T follicular helper cell (primary cell): ENCODE data around the gene CEP112.

Experiments
- DNase-seq: peaks from one replicate; pipeline ENCODE4 v3.0.0-alpha.2; 2020; ENCODE audit warnings: low read depth

Gene CEP112

DNA sequence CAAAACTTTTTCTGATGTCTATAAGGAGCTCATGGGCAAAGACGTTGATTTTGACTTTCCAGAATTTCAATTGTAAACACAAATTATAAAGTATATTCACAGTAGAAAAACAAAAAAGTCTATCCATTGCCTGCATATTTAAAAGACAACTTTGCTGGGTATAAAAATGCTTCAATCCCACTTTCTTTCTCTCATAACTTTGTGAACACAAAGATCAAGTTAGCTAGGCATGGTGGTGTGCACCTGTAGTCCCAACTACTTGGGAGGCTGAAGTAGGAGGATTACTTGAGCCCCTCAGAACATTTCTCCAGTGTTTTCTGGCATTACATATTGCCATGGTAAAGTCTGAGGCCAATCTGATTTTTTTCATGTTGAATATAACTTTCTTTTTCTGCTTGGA, 547.4 kb downstream of the CEP112 start:
- DNase-seq: no peak

DNA sequence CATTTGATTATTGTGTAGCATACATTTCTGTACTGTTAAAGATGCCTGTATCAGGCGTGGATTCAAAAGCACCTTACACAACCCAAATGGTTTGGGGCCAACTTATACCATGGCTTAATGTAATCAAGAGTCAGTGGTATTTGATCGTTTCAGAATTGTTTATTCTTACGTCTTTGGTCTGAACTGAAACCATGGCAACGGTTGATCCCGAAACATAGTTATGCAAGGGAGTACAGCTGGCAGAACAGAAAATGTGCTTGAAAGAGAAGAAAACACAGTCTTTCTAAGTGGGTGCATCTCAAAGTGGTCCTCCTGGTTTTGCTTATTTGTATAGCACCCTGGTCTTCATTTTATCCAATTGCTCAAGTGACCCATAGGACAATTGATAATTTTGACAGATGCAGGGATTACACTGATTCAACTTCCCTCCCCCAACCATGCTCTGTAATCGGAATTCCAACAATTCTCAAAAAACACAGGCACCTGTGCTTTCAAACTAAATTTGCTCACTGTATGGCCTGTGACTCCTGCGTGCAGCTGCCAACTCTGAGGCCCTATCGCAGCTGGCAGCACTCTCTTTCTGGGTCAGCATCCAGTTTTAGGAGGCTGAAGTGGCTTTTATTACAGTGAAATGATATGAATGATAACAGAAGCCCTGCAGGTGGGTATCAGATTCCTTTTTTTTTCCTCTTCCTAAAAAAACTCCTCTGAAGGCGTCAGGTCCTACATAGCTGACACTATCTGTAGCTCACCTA, 553.5 kb downstream of the CEP112 start:
- no peak for DNase-seq

DNA sequence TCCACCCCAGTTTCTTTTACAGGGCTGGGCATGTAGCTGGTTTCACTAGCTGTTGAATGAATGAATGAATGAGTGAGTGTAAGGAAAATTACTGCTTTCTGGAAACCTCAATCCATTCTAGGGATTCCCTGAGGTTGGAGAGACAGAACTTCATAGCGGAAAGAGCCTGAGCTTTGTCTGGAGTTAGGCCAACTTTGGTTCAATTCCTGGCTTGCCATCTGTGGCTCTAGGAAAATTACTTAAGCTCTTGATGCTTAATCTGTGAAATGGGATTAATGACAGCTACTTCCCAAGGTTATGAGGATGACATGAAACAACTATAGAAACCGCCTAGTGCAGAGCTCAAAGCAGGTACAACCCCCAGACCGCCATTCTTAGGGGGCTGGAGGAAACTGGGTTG, 554.1 kb downstream of the CEP112 start:
- DNase-seq: no peak

DNA sequence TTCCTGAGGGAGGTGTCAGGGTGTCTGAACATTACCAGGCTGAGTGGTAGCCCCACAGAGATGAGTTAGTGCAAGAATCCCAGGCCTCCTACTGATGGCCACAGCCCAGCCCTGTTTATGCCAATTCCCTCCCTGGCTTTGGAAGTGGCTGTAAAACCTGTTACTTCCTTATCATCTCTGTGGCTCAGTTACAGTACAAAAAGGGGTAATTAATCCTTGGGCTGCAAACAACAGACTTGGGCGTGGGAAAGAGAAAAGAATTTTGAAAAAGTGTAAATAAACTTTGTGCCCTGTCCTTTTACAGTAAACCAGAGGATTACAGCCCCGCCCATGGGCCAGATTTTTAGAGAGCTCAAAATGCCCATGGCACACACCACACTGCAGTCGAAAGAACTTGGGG, 557.4 kb downstream of the CEP112 start:
- DNase-seq: no peak

DNA sequence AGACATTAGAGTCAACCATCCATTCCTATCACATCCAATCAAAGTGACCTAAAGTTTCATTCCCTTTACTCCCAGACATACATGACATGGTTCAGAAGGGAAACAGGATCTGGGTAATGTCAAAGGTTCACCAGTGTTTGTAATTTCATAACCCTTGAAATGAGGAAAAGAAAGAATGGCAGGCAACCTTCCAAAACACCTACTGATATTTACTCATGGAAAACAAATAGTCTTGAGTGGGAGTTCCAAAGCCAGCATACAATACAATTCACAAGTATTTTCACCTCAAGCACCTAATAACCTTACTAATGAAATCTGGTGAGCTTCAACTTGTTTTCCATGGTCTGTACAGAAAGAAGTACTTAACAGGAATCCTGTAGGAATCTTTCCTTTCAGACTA, 557.9 kb downstream of the CEP112 start:
- no peak for DNase-seq

DNA sequence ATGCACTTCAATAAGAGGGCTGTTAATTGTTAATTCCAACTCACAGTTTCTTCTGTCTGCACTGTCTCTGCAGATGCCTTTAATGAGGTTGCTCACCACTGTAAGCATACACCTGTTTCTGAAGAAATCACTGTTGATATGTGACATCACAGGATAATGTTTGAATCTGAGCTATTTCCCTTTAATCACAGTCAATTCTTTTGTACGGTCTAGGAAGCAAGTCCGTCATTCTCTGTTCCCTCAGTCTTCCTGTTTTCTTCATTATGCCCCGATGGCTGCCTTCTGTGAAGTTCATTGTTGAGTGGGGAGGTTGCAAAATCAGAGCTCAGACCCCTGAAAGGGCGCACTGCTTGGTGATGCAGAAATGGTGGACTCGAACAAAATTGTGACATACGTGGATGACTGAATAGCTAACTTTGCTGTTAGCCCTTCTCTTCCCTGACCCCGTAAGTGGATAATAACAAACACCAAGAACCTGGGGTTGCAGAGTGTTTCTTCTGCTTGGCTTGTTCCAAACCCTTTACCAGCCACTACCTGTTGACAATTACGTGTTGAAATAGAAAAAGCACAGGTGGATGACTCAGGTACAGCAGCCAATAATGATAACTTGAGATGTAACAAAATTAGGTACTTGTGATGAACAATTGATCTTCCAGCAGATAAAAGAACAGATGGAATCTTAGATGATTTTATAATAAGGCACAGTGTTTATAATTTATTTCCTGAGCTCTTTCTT, 558.6 kb downstream of the CEP112 start:
- no peak for DNase-seq

DNA sequence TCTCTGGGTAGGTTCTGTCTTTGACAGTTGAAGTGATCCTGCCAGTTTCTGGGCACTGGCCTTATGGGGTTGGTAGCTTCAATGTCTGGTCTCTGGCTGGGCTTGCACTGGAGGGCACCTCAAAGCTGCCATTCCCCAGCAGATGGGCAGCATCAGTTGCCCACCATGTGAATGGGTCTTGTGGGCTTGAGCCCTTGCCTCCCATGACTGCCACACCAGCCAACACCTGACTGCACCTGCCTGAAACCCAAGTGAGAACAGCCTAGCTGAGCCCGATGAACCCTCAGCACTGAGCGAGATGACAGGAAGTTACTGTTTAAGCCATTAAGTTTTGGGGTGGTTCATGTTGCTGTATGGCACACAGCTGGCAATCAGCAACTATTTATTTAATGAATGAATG, 561.4 kb downstream of the CEP112 start:
- DNase-seq: no peak

DNA sequence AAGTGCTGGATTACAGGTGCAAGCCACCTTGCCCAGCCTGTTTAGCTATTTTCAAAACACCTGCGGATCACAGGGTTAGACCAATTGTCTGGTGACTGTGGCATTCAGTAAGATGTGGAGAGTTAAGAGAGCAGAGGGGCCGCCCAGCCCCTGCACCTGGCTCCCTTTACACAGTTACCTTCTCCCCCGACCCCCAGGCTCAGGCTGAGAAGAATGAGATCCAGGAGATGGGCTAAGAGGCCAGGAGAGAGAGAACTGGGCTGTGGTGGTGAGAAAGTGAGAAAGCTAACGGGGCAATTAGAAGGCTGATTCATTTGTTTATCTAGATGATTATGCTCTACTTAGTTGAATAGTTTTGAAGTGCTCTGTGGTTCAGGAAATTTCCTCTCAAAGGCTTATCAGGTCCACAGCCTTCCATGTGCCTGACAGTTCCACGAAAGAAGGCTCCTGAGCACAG, 562.7 kb downstream of the CEP112 start:
- no peak for DNase-seq

DNA sequence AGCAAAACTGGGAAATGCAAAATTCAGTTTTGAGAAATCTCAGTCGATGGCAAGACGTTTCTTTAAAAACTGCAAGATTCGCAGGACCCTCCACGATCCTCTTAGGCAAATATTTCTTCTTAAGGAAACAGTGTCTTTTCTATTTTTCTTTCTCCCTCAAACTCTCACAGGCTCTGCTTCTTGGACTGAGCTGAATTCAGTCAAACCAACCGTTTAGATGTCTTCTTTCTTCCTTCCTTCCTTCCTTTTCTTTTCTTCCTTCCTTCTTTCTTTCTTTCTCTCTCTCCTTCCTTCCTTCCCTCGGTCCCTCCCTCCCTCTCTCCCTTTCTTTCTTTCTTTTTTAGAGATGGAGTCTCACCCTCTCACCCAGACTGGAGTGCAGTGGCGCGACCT, 563.3 kb downstream of the CEP112 start:
- no peak for DNase-seq

DNA sequence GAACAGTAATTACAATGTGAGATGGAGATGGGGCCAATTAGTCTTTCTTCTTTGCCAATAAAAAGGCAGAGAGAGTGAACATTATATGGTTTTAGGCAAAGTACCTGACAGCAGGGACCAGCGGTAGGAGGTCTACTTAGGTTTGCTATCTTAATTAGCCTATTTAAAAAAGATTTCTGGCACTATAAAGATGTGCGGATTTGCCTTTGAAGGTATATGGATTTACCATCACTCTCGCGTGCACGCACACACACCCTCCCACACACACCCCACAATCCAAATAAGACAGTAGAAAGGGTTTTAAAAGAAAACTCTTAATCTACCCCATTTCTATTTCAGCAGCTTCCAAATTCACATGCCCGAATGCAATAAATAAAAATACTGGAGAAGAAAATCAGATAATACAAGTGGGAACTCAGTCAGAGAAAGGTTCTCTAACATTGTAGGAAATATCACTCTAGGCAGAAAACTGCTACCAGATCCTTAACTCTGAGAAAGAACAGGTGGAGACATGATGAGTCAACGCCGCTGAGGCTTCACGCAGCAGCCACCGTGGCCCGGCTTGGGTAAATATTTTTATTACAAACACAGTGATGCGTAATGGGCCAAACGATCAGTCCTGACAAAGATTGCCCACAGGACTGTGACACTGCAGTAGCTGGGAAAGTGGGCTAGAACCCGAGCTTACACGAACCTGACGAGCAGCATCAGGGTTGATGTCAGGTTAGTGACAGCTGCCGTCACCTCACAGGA, 563.9 kb downstream of the CEP112 start:
- no peak for DNase-seq

DNA sequence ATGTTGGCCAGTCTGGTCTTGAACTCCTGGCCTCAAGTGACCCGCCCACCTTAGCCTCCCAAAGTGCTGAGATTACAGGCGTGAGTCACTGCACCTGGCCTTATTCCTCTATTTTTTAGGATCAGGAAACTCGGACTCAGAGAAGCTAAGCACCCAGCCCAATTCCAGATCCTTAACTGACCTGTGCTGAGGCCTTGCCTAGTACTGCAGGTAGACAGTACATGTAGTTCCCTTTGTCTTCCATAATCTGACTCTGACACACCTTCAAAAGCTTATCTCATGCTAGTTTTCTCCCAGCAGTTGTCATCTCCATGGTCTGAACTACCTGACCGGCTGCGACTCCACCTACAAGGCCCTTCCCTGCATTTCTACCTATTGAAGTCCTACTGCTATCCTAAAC, 564.8 kb downstream of the CEP112 start:
- DNase-seq: no peak

DNA sequence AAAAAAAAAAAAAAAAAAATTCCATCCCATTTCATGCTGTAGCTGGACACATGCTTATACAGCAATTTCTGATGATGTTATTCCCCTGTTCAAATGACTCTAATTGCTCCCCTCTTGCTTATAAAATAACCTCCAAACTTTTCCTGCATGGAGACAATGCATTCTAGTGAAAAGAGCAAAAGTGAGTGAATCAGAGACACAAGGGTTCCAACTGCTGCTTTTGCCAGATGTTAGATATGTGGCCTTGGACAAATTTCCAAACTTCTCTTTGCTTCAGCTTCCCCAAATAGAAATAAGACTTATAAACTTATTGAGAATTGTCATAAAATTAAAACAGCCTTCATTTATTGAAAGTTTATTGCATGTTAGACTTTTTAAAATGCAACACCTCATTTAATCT, 565.5 kb downstream of the CEP112 start:
- DNase-seq: no peak

DNA sequence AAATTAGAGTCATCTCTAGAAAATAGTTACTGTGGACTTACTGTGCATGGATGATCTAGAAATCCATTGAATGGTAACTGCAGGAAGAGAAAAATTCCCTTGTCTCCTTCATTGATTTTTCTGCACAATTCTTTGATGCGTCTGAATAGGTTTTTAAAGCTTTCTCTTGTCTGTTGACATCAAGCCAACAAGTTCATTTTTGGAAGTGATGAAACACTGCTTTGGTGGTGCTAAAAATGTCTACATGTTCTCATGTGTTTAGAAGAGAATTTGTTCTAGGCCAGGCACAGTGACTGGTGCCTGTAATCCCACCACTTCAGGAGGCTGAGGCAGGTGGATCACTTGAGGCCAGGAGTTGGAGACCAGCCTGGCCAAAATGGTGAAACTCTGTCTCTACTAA, 573.4 kb downstream of the CEP112 start:
- DNase-seq: no peak

DNA sequence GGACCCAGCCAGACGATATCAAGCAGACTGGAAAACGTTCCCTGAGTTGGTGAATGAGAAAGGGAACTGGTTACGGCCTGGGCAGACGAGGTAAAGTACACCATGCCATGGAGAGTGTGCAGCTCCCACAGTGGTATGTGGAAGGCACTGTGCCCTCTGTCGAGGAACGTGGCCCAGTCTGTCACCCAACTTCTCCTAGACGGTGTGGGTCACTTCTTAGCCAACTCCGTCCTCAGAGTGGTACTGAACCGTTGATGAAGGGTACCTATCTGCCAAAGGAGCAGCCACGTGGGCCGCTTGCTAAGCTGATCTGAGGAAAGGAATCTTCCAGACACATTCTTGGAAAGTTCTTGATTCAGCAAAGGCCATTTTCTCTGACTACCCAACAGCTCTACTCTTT, 574.4 kb downstream of the CEP112 start:
- DNase-seq: no peak

DNA sequence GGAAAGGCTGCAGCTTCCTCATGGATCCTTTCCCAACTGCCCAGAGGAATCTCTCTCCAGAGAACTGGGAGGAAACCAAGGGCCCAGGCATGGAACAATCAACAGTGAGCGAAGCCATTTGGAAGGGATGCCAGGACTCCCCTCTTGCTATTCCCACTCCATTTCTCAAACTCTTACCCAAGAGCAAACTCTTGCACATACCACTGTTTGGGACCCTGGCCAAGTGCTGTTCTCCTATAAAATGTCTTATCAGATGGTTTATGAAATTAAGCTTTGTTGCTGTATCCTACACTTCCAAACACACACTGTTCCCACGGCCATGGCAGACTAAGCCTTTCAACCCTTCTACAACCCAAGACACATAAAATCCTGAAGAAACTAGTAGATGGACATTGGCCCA, 582.2 kb downstream of the CEP112 start:
- no peak for DNase-seq

DNA sequence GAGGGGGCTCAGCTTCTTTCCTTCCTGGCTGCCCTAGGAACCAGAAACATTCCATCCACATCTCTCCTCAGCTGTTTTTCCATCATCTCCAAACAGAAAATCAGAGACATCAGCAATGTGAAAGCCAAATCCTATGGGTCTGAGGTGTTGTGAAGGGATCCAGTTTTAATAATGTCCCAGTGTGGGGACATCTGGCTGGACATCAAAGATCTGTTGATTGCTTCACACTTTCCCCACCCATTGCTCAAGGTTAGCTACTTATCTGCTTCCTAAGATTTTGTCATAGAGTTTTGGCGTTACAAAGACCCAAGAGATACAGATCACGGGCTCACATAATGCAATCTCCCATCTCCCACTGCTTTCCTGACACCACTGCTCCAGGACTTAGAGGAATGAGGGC, 582.6 kb downstream of the CEP112 start:
- DNase-seq: no peak

DNA sequence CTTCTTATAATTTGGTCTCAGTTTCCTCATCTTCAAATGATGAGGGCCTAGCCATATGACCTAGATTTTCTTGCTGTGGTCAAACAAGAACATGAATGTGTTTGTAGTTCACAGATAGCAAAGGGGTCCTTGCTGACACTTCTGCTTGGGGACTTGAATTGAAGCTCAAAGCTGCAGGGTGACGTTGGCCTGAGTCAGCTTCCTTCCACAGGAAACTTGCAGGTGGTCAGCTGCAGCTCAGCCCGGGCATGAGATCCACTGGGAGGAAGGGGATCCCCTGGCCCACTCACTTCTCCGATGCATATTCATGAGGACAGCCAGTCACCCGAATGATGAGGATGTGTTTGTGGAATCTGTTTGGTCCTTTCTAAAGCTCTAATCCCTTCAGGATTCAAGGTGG, 587.9 kb downstream of the CEP112 start:
- DNase-seq: no peak

DNA sequence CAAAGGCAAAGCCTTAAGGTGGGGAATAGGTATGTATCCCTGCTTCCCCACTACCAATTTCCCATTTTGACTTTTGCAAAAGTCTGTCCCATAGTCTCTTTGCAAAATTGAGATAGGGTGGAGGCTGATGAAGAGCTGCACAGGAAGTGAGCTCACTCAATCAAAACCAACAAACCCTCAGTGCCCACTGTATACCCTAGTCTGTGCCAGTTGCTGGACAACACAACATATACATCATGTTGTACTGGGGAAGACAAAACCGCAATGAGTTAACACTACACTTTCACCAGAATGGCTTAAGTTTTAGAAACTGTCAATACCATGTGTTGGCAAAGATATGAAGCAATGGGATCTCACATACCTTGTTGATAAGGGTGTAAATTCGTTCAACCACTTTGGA, 590.1 kb downstream of the CEP112 start:
- no peak for DNase-seq

DNA sequence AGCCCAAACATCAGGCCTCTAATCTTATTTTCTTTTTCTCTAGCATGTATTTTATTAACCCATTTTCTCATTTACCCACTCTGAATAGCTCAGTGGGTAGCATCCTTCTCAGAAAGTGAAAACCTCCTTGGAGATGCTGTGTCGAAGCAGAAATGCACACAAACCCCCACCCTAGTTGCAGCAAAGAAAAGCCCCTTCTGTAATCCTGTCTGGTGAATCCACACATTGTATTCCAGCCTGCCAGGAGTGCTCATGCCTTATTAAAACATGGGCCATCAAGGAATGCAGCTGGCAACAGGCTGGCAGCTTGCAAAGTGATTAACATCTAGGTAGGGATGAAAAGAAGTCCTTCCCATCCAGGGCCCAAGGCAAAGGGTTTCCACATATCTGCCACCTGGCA, 590.8 kb downstream of the CEP112 start:
- DNase-seq: no peak

DNA sequence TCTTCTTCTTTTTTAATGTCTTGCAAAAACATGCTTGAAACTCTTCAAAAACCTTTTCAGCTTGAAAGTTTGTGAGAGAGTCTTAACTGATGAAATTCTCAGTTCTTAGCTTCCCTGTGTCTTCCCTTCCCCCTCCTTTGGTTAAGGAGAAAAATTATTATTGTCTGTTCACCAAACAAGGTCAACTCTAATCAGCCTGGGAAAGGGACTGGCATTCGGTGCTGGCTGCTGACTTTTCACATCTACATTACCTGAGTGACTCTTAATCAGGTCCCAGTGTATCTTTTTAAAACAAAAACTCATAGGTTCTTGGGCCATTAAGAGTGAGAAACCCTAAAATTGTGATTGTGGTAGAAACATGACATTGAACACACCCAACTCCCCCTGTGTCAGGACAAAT, 591.4 kb downstream of the CEP112 start:
- no peak for DNase-seq

DNA sequence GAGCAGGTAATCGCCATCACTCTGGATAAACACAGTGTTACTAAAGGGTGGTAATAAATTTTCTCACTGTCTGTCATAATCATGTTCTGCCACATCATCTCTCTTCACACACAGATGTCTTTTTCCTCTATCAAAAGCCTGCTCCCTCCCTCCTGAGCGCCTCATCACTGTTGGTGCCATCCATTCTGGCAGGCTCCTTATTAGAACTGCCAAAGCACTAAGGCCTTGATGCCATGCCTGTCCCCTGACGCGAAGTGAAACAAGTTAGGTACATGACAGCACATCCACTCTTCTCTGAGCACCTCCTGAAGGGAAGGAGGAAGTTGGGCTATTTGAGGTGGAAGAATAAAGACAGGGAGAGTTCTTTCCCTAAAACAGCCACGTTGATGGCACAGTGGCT, 592.3 kb downstream of the CEP112 start:
- DNase-seq: no peak

DNA sequence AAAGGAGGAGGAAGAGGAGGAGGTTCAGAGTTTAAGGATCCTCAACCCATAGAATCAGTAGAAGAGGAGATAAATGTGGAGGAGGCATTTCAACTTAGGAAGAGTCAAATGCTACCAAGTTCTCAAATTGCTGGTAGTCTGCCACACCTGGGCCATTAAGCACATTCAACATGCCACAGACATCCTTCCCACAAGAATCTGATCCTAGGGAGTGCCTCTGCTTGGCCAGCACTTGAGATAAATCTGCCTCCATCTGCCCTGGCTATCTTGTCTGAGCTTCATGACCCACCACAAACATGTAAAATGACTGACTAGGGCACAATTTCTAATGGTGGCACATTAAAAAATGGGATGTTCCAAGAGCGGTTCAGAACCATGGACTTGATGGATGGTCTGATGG, 593.2 kb downstream of the CEP112 start:
- DNase-seq: no peak

DNA sequence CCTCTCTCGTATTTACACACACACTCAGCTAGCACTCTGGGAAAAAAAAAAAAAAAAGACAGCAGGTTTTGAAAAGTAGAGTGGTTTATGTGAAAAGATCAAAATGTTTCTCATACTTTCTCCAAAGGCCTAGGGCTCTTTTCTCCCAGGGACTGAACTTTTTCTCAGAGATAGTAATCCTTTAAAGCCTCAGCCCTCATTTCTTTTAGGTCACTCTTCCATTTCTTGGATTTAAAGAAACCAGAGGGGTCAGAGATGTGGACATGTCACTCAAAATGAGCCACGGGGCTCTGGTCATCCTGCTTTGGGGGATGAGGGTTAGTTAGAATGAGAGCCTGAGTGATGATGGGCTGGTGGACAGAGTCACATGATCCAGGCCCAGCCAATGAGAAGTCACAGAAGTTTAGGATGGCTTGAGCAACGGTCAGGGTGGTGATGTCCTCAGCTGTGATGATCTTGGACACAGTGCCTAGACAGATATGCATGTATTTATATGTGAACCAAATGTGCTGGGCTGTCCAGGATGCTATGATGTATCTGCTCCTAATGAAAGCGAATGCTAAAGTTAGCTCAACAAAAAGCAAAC, 596.8 kb downstream of the CEP112 start:
- DNase-seq: no peak
